Astrocyte of the cerebellum (primary cell): ENCODE measurements around the gene RNLS.
A peak's percentile ranks its signal among the peaks of the same experiment; 100 is the strongest.

Experiments used
- DNase-seq: peaks from one replicate; pipeline ENCODE4 v3.0.0-alpha.2; 2011; ENCODE audit warnings: low read depth
- H3K4me3 ChIP-seq: 2 replicates; pipeline ENCODE4 v1.5.1; 2011; ENCODE audit warnings: mild to moderate bottlenecking, low read depth, low read length, moderate library complexity
- in situ Hi-C: cut with HindIII; loops from 2 replicates; pipeline ENCODE4 v1.10.0; 2017; ENCODE audit warnings: low sequenced_read_pairs
- TF ChIP-seq, protein P1 (sequence below): IDR thresholded peaks from 2 replicates; pipeline ENCODE4 v1.5.1; 2012; ENCODE audit warnings: low read length, low read depth, moderate library complexity, mild to moderate bottlenecking; ENCODE audit errors: missing control alignments

The RNLS gene

DNA sequence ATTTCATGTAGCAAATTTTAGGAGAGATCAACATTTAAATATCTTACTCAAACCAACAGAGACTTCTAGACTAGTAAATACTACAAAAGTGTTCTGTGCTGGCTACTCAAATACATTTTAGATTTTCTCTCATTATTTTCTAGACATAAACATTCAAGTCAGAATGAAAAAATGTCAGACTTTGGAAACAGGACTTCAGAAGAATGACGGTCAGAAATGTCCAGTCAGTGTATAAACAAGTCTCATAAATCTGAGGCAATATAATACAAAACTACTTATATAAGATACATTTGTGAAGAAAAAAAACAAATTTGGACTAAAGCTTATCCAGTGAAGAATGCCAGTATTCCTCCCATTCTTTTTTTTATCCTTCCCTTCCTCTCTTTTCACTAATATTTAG is 25.9 kb downstream of the RNLS start:
- no peak overlapping the region for H3K4me3 ChIP-seq
- TF ChIP-seq, protein P1, sequence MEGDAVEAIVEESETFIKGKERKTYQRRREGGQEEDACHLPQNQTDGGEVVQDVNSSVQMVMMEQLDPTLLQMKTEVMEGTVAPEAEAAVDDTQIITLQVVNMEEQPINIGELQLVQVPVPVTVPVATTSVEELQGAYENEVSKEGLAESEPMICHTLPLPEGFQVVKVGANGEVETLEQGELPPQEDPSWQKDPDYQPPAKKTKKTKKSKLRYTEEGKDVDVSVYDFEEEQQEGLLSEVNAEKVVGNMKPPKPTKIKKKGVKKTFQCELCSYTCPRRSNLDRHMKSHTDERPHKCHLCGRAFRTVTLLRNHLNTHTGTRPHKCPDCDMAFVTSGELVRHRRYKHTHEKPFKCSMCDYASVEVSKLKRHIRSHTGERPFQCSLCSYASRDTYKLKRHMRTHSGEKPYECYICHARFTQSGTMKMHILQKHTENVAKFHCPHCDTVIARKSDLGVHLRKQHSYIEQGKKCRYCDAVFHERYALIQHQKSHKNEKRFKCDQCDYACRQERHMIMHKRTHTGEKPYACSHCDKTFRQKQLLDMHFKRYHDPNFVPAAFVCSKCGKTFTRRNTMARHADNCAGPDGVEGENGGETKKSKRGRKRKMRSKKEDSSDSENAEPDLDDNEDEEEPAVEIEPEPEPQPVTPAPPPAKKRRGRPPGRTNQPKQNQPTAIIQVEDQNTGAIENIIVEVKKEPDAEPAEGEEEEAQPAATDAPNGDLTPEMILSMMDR = no peak
- in situ Hi-C loops = no loop called here
- no peak for DNase-seq

DNA sequence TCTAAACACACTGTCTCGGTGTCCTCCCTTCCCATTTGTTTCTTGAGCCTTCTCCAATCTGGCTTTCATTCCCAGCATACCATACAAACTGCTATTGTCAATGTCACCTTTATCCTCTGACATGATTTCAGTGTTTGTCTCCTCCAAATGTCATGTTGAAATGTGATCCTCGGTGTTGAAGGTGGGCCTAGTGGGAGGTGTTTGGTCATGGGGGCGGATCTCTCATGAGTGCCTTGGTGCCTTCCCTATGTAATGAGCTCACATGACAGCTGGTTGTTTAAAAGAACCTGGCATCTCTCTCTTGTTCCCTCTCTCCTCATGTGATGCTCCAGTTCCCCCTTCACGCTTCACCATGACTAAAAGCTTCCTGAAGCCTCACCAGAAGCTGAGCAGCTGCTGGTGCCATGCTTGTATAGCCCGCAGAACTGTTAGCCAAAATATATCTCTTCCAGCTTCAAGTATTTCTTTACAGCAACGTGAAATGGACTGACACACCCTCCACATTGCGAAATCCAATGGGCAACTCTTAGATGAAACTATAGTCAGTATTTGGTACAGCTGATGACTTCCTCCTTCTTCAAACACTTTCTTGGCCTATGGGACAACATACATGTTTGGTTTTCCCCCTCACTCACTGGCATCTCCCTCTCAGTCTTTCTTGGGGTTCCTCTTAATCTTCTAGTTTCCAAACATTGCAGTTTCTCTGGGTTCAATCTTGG is 27.8 kb downstream of the RNLS start:
- in situ Hi-C loops = no loop called here
- TF ChIP-seq, protein P1 = no peak
- no peak for DNase-seq
- H3K4me3 ChIP-seq = no peak overlapping the region

DNA sequence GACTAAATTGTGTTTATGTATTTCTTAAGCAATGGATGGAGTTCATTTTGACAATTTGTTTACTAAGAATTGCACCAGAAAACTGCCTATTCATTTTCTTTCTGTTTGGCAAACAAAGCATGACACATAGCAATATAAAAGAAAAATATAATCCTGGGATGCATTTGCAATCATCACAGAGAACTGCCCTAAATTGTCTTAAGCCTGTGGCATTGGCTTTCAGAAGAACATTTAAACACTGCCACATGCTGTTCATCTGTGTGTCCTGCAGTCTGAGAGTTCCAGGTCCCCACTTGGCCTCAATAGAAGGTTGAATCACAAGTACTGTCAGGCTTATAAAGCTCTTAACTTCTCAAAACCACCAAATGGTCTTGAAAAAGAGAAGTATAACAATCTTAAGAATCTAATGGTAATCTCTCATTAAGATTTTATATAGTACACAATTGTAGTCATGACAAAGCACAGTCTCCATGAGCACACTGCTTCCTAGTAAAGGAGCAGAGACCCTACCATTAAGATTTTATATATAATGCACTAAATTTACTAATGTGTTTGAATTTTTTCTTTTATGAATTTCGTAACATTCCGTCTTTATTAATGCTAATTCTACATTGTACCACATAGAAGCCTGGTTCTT is 29.9 kb downstream of the RNLS start:
- H3K4me3 ChIP-seq = no peak overlapping the region
- DNase-seq = peak; percentile 68
- TF ChIP-seq, protein P1 = peak; percentile 90
- in situ Hi-C loops = no loop called here

DNA sequence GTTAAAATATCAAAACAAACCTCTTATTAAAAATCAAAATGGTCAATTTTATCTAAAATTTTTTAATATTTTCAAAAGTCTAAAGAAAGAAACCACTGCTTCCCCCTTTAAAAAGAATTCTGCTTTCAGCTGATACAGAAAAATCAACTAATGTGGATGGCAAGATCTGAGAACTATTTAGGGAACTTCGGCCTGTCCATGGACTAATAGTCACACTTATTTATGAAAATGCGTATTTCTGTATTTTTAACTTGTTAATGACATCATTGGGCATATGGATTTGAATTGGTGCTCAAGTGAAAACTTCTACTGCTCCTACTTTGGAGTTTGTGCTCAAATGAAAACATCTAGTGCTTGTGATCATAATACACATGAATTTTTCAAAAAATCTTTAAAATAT is 31.9 kb downstream of the RNLS start:
- in situ Hi-C loops = no loop called here
- TF ChIP-seq, protein P1 = no peak
- no peak for DNase-seq
- H3K4me3 ChIP-seq = no peak overlapping the region

DNA sequence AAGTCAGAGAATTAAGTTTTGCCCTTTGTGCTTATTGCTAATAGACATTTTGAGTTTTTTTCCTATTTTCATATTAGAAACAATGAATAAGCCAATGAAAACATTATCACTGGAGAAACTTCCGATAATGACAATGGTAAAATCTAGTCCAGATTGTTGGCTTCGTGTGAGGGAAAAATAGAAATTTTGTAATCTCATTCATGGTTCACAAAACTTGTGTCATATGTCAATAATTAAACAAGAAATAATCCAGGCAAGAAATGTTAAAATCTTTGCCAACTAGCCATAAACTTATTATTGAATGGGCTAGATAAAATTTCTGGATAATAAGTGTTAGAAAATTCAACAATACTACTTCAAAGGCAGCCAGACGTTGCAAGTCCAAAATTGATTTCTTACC is 36.6 kb downstream of the RNLS start:
- DNase-seq = no peak
- H3K4me3 ChIP-seq = no peak overlapping the region
- TF ChIP-seq, protein P1 = no peak
- in situ Hi-C loops = no loop called here

DNA sequence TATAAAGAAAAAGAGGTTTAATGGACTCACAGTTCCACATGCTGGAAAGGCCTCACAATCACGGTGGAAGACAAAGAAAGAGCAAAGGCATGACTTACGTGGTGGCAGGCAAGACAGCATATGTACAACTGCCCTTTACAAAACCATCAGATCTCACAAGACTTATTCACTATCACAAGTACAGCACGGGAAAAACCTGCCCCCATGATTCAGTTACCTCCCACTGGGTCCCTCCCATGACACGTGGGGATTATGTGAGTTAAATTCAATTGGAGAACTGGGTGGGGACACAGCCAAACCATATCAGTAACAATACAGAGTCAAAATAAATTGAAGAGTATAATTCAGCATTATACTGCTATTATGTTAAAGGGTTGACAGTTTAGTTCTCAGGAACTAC is 37.8 kb downstream of the RNLS start:
- no peak overlapping the region for H3K4me3 ChIP-seq
- TF ChIP-seq, protein P1 = no peak
- no peak for DNase-seq
- in situ Hi-C loops = no loop called here
